ENCODE measurements around the gene KCNK3.

The KCNK3 gene

DNA sequence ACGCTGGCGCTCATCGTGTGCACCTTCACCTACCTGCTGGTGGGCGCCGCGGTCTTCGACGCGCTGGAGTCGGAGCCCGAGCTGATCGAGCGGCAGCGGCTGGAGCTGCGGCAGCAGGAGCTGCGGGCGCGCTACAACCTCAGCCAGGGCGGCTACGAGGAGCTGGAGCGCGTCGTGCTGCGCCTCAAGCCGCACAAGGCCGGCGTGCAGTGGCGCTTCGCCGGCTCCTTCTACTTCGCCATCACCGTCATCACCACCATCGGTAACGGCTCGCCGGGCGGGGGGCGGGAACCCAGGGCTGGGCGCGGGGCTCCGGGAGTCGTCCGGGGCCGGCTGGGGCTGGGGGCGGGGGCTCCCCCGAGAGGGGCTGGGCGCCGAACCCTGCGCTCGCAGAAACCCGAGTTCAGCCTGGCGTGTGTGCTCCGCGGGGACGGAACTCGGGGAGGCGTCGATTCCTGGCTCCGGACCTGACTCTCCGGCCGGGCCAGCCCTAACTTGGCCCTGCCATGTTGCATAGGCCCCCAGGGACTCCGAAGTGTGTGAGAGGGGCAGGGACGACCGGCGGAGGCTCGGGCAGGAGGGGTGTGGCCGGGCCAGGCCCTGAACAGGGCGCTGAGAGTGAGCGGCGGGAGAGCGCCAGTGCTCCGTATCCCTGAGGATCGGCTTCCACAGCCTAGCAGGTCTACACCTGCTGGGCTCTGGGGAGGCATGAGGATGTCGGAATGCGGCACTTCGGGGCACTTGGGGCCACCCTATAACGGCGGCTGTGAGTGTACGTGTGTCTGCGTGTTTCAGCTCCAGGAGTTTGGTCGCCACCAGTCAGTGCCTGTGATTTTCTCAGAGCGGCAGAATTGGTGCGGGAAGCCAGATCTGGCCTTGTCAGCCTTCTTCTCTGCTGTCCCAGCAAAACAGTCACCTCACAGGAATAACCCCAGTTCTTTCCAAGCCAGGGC, 651 bp downstream of the KCNK3 start:
- DNase-seq: no peak

DNA sequence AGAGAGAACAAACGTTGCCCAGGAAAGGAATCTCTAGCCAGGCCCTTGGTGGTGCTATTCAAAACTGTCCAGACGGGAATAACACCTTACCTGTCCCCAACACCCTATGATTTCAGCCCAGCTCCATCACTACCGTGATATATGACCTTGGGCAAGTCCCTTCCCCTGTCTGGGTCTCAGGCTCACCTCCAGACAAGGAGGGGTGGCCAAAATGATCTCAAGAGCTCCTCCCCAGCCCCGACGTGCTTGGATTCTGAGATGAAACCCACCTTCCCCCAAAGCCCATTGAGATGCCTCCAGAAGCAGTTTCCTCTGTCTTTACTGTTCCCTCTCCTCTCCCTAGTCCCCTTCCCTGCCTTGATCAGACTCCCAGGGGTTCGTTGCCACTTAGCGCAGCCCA, 1.5 kb downstream of the KCNK3 start:
- no peak for DNase-seq

DNA sequence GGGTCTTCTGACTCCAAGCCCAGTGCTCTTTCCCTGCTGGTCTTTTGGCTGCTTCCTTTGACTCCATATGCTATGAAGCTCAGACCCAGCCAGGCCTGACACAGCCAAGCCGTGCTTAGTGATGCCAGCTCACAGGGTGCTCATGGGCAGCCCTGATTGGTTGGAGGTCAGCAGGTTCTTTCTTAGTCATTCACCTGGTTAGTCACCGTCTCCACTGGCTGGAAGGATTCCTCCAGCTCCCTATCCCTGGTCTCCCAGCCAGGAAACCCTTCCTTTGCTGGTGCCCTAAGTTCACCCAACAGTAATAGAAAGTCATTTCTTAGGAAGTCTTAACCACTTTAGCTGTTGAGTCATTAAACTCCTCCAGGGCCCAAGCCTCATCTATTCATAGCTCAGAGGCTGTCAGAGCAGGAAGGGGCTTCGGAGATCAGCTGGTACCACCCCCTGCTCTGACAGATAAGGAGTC, 3.9 kb downstream of the KCNK3 start:
- DNase-seq: peak; percentile 98

DNA sequence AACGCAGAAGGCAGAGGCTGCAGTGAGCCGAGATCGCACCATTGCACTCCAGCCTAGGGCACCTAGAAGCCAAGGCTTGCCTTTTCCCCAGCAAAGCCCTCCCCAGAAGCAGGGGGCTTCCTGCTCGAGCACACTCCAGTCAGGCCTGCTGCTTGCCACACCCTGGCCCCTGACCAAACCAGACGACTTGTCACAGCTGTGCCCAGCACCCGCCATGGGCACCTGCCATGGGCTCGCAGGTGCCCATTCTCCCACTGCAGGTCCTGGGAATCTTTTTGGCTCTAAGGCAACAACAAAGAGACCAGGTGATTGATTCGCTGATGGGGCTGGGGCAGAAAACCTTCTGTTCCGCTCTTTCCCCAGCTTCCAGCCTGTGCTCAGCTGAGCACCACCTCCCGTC, 4.9 kb downstream of the KCNK3 start:
- DNase-seq: no peak

- no peak for DNase-seq
Observed at GRCh38 chr2:26699295-26699694, 6.8 kb downstream of the KCNK3 start.

GRCh38 chr2:26700078-26700477, 7.6 kb downstream of the KCNK3 start:
- DNase-seq: no peak

DNA sequence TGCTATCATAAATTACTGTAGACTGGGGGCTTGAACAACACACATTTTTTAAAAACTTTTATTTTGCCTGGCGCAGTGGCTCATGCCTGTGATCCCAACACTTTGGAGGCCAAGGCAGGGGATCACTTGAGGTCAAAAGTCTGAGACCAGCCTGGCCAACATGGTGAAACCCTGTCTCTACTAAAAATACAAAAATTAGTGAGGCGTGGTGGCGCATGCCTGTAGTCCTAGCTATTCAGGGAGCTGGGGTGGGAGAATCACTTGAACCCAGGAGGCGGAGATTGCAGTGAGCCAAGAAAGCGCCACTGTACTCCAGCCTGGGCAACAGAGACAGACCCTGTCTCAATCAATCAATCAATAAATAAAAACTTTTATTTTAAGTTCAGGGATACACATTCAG, 9.1 kb downstream of the KCNK3 start:
- no peak for DNase-seq

DNA sequence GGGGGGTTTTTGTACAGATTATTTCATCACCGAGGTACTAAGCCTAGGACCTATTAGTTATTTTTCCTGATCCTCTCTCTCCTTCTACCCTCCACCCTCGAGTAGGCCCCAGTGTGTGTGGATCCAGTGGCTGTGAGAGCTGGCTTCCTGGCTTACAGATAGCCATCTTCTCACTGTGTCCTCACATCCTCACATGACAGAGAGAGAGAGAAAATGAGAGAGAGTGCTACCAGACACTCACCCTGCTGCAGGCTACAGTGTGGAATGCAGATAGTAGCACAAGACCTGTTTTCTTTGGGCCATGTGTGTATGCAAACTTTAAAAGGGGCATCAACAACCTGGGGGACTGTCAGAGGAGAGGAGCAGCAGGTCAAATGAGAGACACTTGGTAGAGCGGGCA, 9.5 kb downstream of the KCNK3 start:
- no peak for DNase-seq

DNA sequence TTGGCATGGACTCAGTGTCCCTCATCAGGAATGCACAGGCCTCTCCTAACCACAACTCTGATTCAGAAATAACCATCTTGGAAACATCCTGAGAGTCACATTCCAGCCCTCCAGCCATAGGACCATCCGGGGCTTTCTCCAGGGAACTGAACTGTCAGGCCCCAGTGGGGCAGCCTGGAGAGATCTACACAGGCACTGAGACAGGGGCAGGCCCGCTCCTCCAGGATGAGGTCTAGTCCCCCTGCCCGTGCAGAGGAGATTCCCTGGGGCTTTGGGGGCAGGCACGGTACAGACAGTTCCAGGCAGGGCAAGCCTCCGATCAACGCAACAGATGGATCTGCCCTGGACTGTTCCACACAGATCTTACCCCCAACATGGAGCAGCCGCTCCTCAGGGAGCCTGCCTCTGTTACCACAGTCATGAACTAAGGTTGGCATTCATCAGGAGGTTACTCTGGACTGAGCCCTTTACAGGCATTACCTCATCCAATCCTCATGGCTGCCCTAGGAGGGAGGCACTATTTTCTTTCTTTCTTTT, 12.0 kb downstream of the KCNK3 start:
- peak; percentile 64 for DNase-seq

DNA sequence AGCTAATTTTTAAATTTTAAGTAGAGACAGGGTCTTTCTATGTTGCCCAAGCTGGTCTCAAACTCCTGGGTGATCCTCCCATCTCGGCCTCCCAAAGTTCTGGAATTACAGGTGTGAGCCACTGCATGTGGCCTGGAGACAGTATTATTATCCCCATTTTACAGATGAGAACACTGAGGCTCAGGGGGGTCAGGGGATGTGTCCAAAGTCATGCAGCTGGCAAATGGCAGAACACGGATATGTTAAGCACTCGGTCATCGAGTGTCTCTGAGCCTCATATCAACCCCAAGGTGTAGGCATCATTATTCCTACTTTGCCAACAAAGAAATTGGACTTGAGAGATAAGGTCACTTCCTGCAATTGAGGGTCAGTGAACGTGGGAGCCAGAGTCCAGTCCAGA, 12.6 kb downstream of the KCNK3 start:
- DNase-seq: no peak

GRCh38 chr2:26706093-26706492, 13.6 kb downstream of the KCNK3 start:
- no peak for DNase-seq

DNA sequence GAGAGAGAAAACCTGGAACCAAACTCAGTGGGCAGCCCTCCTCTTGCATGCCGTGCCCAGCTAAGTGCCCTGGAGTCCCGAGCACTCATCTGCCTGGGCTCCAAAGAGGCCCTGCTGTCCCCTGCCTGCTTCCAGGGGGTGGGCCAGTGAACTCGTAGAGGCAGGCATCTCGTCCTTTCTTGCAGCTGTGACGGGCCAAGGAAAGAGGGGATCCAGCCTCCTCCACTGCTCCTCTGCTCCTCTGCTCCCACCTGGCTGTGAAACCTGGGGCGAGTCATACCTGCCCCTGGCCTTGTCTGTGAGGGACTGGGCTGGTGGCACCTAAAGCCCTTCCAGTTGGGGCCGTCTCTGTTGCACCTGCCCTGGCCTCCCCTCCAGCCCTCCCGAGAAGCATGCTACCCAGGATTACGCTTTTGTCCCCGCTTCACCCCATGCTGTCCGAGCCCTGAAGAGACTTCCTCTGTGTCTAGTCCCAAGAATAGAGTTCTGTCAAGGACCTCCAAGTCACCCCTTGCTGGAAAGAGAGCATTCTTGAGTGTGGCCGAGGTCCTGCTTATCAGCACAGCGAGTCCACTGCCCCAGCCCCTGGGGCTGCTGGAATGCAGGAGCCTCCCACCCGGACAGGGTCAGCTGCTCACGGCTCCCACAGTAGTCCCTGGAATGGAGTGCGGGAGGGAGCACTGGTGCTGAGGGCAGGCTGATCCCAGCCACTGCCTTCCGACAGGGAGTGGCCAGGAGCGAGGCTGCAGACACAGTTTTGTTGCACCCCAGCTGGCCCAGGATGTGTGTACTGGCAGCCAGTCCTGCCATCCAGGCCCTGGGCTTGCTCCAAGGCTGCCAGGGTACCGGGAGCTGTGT, 14.3 kb downstream of the KCNK3 start:
- DNase-seq: no peak

GRCh38 chr2:26707747-26708146, 15.2 kb downstream of the KCNK3 start:
- DNase-seq: no peak

- DNase-seq: no peak
Observed at GRCh38 chr2:26708457-26708856, 15.9 kb downstream of the KCNK3 start.

- DNase-seq: no peak
Observed at GRCh38 chr2:26709323-26710110, 17.0 kb downstream of the KCNK3 start.

GRCh38 chr2:26710145-26710544, 17.6 kb downstream of the KCNK3 start:
- DNase-seq: no peak

DNA sequence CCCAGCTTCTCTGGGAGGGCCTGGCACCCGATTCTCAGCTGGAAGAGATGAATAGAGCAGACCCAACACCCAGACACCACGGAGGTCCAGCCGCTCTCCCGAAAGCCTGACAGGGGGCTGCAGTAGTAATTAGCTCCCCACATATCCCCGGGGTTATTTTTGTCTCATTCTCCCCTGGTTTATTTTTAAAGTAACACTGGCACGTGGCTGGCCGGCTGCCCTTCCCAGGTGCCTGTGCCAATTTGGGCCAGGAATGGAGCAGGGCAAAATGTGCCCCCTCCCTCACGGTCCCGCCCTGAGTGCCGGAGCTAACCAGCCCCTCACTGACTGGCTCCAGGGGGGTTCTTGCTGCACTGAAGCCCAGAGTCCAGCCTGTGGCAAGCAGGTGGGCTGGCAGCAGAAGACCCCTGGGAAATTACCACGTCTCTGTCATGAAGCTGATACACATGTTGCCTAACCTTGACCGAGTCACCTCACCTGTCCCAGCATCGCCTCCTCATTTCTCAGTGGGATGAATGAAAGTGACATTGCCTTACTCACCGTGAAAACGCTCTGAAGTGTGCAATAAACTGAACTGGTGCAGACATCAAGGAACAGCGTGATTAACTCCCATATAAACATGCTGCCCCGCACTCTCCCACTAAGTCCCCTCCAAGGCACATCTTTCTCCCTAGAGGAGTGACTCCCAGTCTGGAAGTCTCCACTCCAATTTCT, 18.4 kb downstream of the KCNK3 start:
- no peak for DNase-seq

- DNase-seq: no peak
Observed at GRCh38 chr2:26711457-26712161, 19.1 kb downstream of the KCNK3 start.

DNA sequence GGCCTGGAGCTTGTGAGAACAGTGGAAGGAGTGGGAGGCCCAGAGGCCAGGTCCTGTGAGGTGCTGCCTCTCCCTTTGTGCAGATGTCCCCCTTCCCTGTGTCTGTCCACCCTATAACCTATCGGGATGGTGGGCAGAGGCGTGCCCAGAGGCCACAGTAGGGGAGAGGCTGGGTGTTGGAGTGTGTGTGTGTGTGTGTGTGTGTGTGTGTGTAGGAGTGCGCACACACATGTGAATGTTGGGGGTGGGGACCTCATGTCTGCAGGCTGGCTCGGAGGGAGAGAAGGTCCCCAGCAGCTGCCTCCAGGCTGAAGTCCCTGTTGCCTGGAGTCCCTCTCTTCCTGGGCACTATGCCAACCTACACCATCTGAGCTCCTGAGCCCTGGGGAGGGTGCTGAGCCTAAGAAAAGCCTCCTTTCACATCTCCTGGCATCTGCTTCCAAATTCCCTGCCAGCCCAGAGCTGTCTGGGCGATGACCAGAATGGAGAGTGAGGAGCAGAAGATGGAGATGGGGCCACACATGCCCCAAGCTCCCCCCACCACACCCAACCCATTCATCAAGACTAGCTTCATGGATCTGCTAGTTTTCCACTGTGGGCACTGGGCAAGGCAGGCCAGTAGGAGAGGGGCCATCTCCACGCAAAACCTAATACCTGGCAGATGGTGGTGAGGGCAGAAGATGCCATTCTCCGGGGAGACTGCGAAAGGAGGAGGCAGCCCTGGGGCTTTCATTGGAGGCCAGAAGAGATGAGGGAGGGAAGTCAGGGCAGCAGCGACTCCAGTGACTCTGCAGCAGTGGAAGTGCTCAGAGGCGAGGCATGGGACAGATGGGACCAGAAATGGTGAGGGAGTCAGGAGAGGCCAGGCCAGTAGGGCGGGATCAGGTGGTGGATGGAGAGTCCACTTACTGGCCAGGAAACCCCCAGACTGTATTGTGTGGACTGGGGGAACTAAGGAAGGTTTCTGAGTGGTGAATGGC, 20.3 kb downstream of the KCNK3 start:
- DNase-seq: no peak
